Measurements from ENCODE around the gene MASP1. TPM values are rescaled to one million over a fixed set of nuclear protein-coding genes. Genes with fewer than 3 reads are reported as not detected.

MASP1 gene
- total RNA-seq, 1 experiment from 2014 or later = not detected

- RAD21 ChIA-PET (ENCODE audit: low non-redundant PET in 1 of 2, low total read pairs in 2 of 2, uncharacterized antibody in 2 of 2, unreplicated experiment in 2 of 2) = no interaction called here
- POLR2A ChIA-PET = no interaction called here
- DNase-seq (ENCODE audit: low read depth, low spot score) = no peak
- no peak overlapping the region for H3K4me2 ChIP-seq (ENCODE audit: low read length)
- no peaks in the 10 kb centered on the region for H3K9me3 ChIP-seq (ENCODE audit: control insufficient read depth in 1 of 2, insufficient read depth in 1 of 2, low read depth in 1 of 2, low read length in 2 of 2)
- BruUV-seq (replicated peaks) = no TSS peak
- no peak overlapping the region for H3K4me3 ChIP-seq (replicated peaks in 1 of 2; ENCODE audit: low read depth in 1 of 2, low read length in 2 of 2)
- CTCF ChIA-PET = no interaction called here
- H3K27ac ChIP-seq (ENCODE audit: low read depth, low read length) = no peak overlapping the region
- intact Hi-C loops (cut with micrococcal nuclease) = no loop called here
- no peaks in the 10 kb centered on the region for H4K20me1 ChIP-seq (ENCODE audit: insufficient read depth)
- peaks cover 4% of the 10 kb centered on the region; the same call in 1 of the 2 replicates for H3K27me3 ChIP-seq (ENCODE audit: insufficient read depth, low read length)
- TF ChIP-seq ZNF274 (IDR thresholded peaks at IDR 0.05; ENCODE audit: low read depth, low read length) (no peak), CEBPB (IDR thresholded peaks at IDR 0.05; ENCODE audit: low read depth) (no peak), EGR1 (IDR thresholded peaks at IDR 0.05; ENCODE audit: low read depth) (no peak), ATF3 (IDR thresholded peaks at IDR 0.05) (no peak), CBX3 (IDR thresholded peaks at IDR 0.05; ENCODE audit: low read depth) (no peak), YY1 (IDR thresholded peaks at IDR 0.05; ENCODE audit: extremely low read depth, insufficient replicate concordance, low read depth, low read length) (no peak), MAX (IDR thresholded peaks at IDR 0.05) (no peak), EZH2phosphoT487 (IDR thresholded peaks at IDR 0.05; ENCODE audit: borderline replicate concordance) (no peak), ELF1 (IDR thresholded peaks at IDR 0.05; ENCODE audit: borderline replicate concordance, low read depth) (no peak), POLR2AphosphoS5 (IDR thresholded peaks at IDR 0.05; ENCODE audit: low read depth, low read length) (no peak)
- TF ChIP-seq, protein P1, sequence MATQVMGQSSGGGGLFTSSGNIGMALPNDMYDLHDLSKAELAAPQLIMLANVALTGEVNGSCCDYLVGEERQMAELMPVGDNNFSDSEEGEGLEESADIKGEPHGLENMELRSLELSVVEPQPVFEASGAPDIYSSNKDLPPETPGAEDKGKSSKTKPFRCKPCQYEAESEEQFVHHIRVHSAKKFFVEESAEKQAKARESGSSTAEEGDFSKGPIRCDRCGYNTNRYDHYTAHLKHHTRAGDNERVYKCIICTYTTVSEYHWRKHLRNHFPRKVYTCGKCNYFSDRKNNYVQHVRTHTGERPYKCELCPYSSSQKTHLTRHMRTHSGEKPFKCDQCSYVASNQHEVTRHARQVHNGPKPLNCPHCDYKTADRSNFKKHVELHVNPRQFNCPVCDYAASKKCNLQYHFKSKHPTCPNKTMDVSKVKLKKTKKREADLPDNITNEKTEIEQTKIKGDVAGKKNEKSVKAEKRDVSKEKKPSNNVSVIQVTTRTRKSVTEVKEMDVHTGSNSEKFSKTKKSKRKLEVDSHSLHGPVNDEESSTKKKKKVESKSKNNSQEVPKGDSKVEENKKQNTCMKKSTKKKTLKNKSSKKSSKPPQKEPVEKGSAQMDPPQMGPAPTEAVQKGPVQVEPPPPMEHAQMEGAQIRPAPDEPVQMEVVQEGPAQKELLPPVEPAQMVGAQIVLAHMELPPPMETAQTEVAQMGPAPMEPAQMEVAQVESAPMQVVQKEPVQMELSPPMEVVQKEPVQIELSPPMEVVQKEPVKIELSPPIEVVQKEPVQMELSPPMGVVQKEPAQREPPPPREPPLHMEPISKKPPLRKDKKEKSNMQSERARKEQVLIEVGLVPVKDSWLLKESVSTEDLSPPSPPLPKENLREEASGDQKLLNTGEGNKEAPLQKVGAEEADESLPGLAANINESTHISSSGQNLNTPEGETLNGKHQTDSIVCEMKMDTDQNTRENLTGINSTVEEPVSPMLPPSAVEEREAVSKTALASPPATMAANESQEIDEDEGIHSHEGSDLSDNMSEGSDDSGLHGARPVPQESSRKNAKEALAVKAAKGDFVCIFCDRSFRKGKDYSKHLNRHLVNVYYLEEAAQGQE (IDR thresholded peaks at IDR 0.05; ENCODE audit: low read depth) = no peak
- TF ChIP-seq, protein P2, sequence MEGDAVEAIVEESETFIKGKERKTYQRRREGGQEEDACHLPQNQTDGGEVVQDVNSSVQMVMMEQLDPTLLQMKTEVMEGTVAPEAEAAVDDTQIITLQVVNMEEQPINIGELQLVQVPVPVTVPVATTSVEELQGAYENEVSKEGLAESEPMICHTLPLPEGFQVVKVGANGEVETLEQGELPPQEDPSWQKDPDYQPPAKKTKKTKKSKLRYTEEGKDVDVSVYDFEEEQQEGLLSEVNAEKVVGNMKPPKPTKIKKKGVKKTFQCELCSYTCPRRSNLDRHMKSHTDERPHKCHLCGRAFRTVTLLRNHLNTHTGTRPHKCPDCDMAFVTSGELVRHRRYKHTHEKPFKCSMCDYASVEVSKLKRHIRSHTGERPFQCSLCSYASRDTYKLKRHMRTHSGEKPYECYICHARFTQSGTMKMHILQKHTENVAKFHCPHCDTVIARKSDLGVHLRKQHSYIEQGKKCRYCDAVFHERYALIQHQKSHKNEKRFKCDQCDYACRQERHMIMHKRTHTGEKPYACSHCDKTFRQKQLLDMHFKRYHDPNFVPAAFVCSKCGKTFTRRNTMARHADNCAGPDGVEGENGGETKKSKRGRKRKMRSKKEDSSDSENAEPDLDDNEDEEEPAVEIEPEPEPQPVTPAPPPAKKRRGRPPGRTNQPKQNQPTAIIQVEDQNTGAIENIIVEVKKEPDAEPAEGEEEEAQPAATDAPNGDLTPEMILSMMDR (IDR thresholded peaks at IDR 0.05 in 2 of 3, conservative IDR thresholded peaks at IDR 0.05 in 1 of 3; ENCODE audit: borderline replicate concordance in 1 of 3, insufficient read depth in 1 of 3, low read depth in 2 of 3, low read length in 2 of 3) = no peak
- no peaks in the 10 kb centered on the region for H3K36me3 ChIP-seq (ENCODE audit: control insufficient read depth in 1 of 2, insufficient read depth in 2 of 2, low read length in 2 of 2)
- H3K79me2 ChIP-seq (ENCODE audit: insufficient read depth, low read length) = no peaks in the 10 kb centered on the region
- no peak overlapping the region for H3K9ac ChIP-seq (ENCODE audit: low read length)
- no peak overlapping the region for H2AFZ ChIP-seq (ENCODE audit: low read depth, low read length, poor library complexity, severe bottlenecking)
- H3K4me1 ChIP-seq (ENCODE audit: control insufficient read depth in 1 of 2, insufficient read depth in 2 of 2, low read length in 2 of 2) = no peaks in the 10 kb centered on the region
- no peak for ATAC-seq
- H3K9me2 ChIP-seq (ENCODE audit: insufficient read depth) = no peaks in the 10 kb centered on the region
These were observed 53.3 kb downstream of the MASP1 start for GRCh38 chr3:187238239-187238638.
